ENCODE measurements around the gene SMIM5.
"Not testable (repeated sequence)": the region's sequence is repeated elsewhere in the genome, so short reads cannot be mapped to it uniquely, and the experiment has no call there.

The SMIM5 gene, protein sequence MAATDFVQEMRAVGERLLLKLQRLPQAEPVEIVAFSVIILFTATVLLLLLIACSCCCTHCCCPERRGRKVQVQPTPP

DNA sequence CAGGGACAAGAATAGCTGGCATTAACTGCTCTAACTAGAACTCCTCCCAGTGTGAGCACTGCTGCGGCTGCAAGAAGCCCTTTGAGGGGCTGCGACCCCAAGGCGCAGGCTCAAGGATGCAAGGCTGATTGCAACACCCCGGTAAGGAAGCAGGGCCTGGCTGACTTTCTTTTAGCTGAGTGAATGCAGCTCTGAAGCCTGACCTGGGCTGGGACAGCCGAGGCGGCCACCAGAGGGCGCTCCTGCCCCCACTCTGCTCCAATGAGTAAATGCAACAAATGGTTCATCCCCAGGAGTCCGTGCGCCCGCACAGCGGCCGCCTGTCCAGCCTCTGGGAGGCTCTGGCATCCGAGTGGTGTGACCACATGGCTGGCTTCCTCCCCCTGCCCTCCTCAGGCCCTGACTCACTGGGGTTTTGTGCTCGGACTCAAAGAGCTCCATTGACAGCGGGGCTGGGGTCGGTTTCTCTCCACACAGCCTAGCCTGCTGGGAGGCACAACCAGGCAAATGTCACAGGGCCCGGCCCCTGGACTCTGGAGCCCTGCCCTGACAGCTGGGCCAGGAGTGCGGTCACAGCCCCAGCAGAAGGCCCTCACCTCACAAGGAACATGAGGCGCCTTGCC lies at the start of gene SMIM5:
Gene SMIM5, plus strand, starts transcription at position 572 of the 623 bp plus-strand sequence. CDS start 6,768 bp downstream, outside the sequence.
- peak; percentile 61 to 66 for DNase-seq (ENCODE audit: low read depth in 2 of 2)

DNA sequence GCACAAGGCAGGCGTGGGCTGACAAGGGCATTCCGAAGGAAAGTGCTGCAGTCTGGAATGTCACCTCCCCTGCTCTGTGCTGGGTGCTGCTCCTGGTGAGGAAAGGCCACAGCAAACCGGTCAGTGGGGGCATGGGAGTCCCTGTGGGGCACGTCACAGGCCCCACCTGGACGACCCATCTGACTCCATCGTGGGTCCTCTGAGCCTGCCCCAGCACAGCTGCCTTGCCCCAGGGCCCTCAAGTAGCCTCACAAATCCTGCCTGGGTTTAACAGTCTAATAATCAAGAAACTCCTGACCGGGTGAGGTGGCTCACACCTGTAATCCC lies 48.4 kb upstream of the SMIM5 start:
- no peak for DNase-seq (ENCODE audit: low read depth in 2 of 2)

DNA sequence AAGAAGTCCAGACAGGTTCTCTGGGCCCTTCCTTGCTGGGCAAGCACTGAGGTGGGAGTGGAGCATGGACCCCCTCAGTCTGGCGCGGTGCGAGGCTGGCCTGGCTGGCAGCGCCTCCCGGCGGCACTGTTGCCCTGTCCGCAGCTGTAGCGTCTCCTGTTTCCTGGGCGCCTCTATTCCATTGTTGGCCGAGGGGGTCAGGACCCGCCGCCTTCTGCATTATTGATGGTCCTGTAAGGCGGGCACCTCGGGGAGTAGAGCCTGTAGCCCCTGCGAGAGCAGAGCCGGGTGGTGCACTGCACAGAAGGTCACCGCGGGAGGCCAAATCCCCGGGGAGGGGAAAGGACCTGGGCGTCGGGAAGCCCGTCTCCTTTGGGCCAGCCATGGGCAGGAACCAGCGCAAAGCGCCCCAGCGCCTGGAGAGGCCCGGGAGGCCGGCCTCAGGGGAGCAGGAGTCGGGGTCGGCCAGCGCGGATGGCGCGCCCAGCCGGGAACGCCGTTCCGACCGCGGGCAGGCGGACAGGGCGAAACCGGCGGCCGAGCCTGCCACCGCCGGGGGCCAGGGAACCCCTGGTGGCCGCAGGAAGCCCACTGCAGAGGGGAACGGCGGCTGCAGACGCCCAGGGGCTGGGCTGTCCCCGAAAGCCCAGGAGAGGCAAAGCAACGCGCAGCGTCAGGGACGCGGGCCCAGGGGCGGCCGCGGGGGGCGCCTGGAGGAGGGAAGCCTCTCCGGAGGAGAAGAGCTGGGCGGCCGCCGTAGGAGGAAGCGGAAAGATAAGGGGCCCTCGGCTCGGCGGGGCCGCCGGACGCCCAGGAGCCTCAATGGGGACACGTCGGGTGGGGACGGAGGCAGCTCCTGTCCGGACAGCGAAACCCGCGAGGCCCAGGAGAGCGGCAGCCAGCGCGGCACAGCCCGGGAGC lies 45.3 kb upstream of the SMIM5 start, which contains the start of gene MYO15B:
Gene MYO15B, plus strand, starts transcription at position 126 of the 921 bp plus-strand sequence. Its CDS starts 258 bp downstream, at position 384.
- DNase-seq (ENCODE audit: low read depth in 2 of 2) = peak; percentile 39 to 49

DNA sequence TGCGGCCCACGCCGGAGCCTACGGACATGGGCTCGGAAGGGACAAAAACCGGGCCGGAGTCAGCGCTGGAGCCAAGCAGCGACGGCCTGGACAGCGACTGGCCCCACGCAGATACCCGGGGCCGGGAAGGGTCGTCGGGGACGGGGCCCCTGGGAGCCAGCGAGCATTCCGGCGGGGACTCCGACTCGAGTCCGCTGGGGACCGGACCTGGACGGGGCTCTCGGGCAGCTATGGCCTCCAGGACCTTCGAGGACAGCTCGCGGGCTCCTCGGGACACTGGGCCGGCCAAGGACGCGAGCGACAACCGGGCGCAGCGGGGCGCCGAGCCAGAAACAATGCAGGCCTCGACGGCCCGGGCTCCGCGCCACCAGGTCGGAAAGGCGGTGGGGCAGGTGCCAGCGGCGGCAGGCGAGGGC lies 44.6 kb upstream of the SMIM5 start:
- no peak for DNase-seq (ENCODE audit: low read depth in 2 of 2)

DNA sequence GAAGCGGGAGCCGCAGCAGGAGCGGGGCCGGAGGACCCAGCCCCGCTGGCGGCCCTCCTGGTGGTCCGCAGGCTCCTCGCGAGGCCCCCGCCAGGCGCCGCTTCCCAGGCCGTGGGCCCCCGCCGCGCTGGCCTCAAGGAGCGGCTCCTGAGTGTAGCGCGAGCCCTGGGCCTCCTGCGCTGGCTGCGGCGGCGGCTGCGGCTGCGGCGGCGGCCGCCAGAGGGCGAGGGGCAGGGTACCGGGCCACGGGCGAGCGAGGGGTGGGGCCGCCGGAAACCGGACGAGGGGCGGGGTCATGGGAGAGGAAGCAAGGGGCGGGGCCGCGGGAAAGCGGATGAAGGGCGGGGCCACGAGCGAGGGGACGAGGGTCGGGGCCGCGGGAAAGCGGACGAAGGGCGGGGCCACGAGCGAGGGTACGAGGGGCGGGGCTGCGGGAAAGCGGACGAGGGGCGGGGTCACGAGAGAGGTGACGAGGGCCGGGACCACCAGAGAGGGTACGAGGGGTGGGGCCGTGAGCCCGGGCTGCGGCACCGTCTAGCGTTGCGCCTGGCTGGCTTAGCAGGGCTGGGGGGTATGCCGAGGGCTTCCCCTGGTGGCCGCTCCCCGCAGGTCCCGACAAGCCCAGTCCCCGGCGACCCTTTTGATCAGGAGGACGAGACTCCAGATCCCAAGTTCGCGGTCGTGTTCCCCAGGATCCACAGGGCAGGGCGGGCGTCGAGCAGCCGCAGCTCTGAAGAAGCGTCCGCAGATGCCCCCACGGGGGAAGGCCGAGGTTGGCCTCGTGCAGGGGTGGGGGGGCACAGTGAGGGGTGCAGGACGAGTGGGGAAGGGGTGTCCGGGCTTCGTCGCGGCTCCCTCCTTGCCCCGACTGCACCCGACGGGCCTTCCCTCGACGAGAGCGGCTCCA lies 44.0 kb upstream of the SMIM5 start:
- DNase-seq (ENCODE audit: low read depth in 2 of 2) = peak; percentile 86 to 95

DNA sequence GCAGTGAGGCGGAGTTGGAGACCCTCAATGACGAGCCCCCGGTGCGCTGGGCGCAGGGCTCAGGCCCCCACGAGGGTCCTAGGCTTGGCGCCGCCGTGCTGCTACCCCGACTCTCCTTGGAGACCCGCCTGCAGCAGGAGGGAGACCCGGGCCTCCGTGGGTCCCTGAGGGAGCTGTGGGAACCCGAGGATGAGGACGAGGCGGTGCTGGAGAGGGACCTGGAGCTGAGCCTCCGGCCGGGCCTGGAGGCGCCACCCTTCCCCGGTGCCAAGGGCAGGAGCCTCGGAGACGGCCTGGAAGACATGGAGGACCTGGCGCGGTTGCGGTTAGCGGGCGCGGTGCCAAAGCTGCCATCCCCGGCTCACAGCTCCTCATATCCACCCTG lies 43.3 kb upstream of the SMIM5 start:
- no peak for DNase-seq (ENCODE audit: low read depth in 2 of 2)

DNA sequence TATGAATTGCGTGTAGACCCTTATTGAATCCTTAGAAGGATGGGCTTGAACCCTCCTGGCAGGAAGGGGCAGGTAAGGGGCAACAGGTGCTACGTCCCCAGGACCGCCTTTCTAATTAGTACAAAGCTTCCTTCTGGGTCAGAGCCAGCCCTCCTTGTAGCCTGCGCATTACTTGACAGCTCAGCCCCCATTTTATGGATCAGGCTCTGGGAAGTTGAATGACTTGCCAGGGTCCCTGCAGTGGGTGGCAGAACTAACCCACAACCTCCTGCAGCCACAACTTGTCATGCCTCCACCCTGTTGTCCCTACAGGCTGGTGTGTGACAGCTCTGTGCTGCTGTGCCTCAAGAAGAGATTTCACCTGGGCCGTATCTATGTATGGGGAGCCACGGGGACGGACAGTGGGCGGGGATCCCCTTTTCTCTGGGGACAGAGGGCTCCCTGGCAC lies 42.9 kb upstream of the SMIM5 start:
- DNase-seq (ENCODE audit: low read depth in 2 of 2) = no peak

DNA sequence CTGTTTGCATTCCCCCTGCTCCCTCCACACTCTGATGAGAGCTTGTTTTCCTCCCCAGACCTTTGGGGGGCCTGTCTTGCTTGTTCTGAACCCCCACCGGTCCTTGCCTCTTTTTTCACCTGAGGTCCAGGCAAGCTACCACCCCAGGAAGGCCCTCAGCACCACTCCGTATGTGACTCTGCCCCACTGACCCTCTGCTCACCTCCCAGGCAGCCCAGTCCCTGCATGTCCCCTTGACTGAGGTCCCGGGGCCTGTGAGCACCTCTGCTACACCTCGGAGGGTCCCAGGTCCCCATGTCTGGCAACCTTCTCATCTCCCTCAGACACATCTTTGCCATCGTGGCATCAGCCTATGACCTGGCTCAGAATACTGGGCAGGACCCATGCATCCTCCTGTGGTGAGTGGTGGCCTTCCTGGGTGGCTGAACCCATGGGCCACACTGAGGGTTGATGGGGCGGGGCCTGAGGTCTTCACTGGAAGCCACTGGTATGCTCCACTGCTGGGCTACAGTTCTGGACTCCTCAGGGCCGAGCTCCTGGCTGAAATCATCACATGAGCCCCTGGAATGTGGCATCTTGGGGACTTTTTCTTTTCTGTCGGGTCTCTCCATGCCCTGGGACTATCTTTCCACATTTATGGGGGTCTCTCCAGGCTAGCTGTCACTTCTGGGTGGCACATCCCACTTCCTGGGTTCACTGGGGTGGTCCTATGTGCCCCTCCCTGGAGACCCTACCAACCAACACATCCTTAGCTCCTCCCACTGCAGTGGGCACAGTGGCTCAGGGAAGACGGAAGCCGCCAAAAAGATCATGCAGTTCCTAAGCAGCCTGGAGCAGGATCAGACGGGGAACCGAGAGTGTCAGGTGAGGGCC lies 42.1 kb upstream of the SMIM5 start:
- no peak for DNase-seq (ENCODE audit: low read depth in 2 of 2)

DNA sequence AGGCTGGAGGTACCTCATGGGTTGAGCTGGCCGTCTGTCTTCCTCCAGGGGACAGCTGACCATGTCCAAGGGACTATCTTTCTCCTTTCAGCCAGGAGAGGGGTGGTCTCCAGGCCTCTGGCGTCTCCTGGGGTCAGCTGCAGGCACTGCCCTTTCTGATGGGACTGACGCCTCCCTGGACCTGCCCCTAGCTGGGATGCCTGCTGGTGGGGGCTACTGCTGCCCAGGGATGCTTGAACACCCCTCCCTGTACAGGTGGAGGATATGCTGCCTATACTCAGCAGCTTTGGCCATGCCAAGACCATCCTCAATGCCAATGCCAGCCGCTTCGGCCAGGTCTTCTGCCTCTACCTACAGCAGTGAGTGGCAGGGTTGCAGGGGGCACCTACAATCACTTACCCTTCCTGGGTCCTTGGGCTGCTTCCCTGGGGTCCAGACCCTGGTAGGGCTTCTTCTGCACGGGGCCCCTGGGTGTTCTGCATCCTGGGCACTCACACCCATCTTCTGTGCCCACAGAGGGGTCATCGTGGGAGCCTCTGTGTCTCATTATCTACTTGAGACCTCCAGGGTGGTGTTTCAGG lies 41.4 kb upstream of the SMIM5 start:
- no peak for DNase-seq (ENCODE audit: low read depth in 2 of 2)

DNA sequence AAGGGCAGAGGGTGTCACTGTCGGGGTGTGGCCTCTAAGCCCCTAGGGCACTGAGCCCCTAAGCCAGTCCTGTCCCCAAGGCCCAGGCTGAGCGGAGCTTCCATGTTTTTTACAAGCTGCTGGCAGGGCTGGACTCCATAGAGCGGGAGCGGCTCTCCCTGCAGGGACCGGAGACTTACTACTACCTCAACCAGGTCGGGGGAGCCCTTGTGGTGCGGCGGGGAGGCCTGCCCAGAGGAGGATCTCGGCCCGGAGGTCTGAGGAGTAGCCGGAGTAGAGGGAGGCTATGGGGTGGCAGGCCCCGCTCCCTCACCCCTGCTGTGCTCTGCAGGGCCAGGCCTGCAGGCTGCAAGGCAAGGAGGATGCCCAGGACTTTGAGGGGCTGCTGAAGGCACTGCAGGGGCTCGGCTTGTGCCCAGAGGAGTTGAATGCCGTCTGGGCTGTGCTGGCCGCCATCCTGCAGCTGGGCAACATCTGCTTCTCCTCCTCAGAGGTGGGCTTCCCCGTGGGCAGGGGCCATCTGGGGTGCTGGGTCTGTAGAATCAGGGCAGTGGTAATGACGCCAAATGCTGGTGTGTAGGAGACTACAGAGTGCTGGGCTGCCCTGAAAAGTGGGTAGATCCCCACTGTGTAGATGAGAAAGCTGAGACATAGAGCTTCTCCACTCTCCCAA lies 40.8 kb upstream of the SMIM5 start:
- no peak for DNase-seq (ENCODE audit: low read depth in 2 of 2)

DNA sequence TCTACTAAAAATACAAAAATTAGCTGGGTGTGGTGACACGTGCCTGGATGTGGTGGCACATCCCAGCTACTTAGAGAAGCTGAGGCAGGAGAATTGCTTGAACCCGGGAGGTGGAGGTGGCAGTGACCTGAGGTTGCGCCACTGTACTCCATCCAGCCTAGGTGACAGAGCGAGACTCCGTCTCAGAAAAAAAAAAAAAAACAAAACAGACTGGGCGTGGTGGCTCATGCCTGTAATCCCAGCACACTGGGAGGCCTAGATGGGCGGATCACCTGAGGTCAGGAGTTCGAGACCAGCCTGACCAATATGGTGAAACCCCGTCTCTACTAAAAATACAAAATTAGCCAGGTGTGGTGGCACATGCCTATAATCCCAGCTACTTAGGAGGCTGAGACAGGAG lies 39.8 kb upstream of the SMIM5 start:
- DNase-seq (ENCODE audit: low read depth in 2 of 2) = not testable (repeated sequence)

DNA sequence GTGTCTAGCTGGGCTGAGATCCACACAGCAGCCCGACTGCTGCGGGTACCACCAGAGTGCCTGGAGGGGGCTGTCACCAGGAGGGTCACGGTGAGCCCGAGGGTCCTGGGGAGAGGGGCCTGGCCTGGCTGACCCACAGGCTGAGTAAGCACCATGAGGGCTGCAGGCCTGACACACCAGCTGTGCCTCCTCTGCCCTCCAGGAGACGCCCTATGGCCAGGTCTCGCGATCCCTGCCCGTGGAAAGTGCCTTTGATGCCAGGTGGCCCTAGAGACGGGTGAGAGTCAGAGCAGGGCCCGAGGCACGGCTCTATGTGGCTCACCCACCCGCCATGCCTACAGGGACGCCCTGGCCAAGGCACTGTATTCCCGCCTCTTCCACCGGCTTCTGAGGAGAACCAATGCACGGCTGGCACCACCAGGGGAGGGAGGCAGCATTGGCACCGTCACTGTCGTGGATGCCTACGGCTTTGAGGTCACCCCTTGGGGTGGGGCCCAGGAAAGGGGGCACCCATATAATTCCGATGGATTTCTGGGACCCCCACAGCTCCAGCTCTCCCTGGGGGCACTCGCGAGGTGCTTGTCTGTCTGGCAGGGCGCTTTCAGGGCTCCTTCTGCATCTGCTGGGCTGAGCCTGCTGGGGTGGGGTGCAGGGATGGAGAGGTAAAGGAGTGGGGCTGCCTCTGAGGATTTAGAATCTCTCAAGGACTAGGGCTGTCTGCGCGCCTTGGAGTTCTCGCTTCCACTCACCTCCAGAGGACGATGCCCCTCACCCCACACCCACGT lies 38.5 kb upstream of the SMIM5 start:
- DNase-seq (ENCODE audit: low read depth in 2 of 2) = no peak

DNA sequence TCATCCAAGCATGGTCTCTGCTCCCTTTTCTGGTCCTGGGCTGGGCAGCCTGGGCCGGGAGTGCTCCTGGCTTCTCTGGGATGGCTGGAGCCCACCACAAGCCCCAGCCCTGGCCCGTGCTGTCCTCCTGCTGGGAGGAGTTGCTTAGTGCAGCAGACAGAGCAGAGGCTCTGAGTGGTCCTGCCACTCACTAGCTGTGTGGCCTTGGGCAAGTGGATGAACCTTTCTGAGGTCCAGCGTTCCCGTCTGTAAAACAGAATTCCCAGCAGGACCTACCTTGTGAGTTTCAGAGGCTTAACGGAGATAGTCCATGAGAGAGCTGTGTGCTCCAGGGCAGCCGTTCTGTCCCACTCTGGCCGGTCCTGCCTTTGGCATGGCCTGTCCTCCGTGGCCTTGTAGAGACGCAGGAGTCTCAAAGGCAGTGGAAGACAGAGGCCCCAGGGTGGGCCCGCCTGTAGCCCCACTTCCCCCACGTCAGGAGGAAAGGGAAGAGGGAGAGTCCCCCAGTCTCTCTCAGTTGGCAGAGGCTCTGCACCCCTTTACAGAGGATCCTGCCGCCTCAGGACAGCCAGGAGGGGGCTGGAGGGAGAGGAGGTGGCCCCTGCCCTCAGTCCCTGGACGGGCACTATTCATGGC lies 37.8 kb upstream of the SMIM5 start:
- no peak for DNase-seq (ENCODE audit: low read depth in 2 of 2)

DNA sequence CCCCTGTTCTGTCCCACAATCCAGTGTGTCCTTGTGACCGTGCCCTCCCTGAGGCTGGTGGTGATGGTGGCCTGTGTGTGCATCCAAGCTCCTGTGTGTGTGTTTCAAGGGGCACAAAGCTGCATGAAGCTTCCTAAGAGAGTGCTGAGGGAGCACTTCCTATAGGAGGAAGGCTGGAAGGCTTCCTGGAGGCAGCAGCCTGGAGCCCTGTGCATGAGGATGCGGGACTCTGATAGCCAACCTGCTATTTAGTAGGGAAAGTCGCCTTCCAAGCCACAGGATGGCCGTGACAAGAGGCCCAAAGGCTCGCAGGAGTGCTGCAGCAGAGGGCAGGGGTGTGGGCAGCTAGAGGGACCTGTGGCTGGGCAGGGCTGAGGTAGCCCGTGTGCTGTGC lies 37.3 kb upstream of the SMIM5 start:
- DNase-seq (ENCODE audit: low read depth in 2 of 2) = no peak

DNA sequence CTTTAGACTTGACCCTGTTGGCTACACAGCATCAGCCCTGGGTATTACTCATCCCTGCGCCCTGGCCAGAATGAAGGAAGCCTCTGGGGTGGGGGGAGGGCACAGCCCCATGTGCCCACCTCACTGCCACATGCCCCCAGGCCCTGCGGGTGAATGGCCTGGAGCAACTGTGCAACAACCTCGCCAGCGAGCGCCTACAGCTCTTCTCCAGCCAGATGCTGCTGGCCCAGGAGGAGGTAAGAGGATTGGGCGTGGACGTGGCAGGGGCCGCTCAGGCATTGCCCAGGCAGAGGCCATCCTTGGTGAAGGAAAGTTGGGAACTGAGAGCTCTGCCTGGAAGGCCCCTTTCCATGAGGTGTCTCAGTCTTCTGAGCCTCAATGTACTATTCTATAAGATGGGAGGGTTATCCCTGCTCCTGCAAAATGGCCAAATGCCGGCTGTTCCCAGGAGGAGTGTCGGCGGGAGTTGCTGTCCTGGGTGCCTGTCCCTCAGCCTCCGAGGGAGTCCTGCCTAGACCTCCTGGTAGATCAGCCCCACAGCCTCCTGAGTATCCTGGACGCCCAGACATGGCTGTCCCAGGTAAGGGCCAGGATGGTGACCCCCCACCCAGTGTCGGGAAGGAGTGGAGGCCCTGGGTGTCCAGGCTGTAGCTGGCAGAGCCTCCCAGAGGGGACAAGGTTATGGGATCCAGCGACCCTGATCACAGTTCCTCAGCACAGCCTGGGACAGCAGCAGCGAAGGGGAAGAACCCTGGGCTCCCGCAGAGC lies 36.7 kb upstream of the SMIM5 start:
- no peak for DNase-seq (ENCODE audit: low read depth in 2 of 2)

DNA sequence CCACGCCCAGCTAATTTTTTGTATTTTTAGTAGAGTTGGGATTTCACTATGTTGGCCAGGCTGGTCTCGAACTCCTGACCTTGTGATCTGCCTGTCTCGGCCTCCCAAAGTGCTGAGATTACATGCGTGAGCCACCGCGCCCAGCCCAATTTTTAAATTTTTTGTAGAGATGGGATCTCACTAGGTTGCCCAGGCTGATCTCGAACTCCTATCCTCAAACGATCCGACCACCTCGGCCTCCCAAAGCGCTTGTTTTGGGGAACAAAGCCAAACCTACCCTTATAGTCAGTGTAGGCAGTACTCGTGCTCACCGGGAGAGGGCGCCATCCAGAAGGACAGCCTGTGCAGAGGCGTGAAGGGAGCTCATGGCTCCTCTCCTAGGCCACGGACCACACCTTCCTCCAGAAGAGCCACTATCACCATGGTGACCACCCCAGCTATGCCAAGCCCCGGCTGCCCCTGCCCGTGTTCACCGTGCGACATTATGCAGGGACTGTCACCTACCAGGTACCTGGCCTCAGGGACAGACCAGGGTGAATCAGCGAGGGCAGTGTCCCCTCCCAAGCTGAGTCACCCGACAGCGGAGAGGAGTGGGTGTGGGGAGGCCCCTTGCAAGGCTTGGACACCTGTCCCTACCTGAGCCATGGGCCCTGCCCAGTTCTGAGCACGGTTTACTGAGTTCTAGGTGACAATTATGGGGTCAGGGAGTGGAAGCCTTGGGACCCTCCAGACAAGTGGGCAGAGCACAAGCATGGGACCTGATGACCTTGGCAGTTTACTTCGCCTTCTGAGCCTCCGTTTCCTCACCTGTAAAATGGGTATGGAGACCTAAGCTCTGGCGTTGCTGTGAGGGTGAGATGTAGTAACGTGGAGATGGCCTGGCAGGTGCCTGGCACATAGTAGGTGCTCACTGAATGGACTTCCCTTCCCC lies 31.9 kb upstream of the SMIM5 start:
- DNase-seq (ENCODE audit: low read depth in 2 of 2) = peak in 1 of 2 donors; percentile 45

DNA sequence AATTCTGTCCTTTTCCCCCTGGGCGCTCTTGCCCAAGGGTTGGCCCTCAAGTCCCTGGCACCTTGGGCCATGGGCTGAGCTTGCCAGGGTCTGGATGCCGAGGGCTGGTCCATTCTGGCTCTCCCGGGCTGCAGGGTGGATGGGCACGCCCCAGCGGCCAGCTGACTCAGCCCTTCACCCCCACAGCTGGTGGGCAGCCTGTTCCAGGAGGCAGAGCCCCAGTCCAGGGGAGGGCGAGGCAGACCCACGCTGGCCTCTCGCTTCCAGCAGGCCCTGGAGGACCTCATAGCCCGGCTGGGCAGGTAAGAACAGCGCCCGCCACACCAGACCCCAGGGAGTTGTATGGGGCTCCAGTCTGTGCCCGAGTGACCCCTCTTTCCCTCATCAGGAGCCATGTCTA lies 30.6 kb upstream of the SMIM5 start:
- no peak for DNase-seq (ENCODE audit: low read depth in 2 of 2)
